Transverse colon (tissue), 4 donors: Measurements from ENCODE around the gene ABLIM2. TPM values are rescaled to one million over a fixed set of nuclear protein-coding genes. Genes with fewer than 3 reads are reported as not detected.

Experiments used
- DNase-seq: peaks from one replicate; pipeline ENCODE4 v3.0.0-alpha.2; 2019
- H3K27ac ChIP-seq, 4 donors: fragments of 200-600 bp; sonication (generic); 2 replicates each; pipeline ENCODE4 v1.5.1; 2016 to 2018; ENCODE audit warnings: inconsistent platforms in 4 of 4
- H3K27me3 ChIP-seq: fragments of 200-600 bp; sonication (generic); 2 replicates; pipeline ENCODE4 v1.5.1; 2017; ENCODE audit warnings: inconsistent platforms
- H3K36me3 ChIP-seq, 4 donors: fragments of 200-600 bp; sonication (generic); 2 replicates each; pipeline ENCODE4 v1.5.1; 2017 to 2019; ENCODE audit warnings: inconsistent platforms in 4 of 4
- H3K4me1 ChIP-seq, 4 donors: fragments of 200-600 bp; sonication (generic); 2 replicates each; pipeline ENCODE4 v1.5.1; 2017 to 2020; ENCODE audit warnings: inconsistent platforms in 4 of 4
- H3K4me3 ChIP-seq, 4 donors: fragments of 200-600 bp; sonication (generic); 1 replicate in 1 of 4; 2 replicates in 3 of 4; pipeline versions ENCODE4 v1.5.1 to v1.6.1; 2017 to 2019; ENCODE audit warnings: inconsistent platforms in 4 of 4
- H3K9me3 ChIP-seq, 2 donors: fragments of 200-600 bp; sonication (generic); 2 replicates each; pipeline ENCODE4 v1.5.1; 2017 to 2019; ENCODE audit warnings: inconsistent platforms in 2 of 2
- EP300 ChIP-seq: sonication (generic); formaldehyde crosslinking; IDR thresholded peaks from one replicate; pipeline ENCODE4 v1.6.1; 2017; ENCODE audit warnings: antibody characterized with exemption, low read depth
- POLR2A ChIP-seq: fragments of 450-650 bp; IDR thresholded peaks from one replicate; pipeline ENCODE4 v1.6.1; 2016; ENCODE audit warnings: antibody characterized with exemption, mild to moderate bottlenecking, moderate library complexity
- POLR2AphosphoS5 ChIP-seq, 3 donors: sonication (generic); formaldehyde crosslinking; IDR thresholded peaks; one replicate each; pipeline ENCODE4 v1.6.1; 2016; ENCODE audit warnings: antibody characterized with exemption in 3 of 3
- WGBS, 2 donors: methylation state at CpG; one replicate each; pipeline ENCODE4 v1.1.5; 2018; ENCODE audit warnings: low coverage in 1 of 2; 5-methylcytosine and 5-hydroxymethylcytosine counted together
- in situ Hi-C, 4 donors: fragments of 200-750 bp; cut with MboI; loops; one replicate each; pipeline versions ENCODE4 v1.15.0 to v1.15.1; 2017; ENCODE audit warnings: low sequenced_read_pairs in 3 of 4, low pct_ligation_motif_present in 1 of 4, low pct_unique_long_range_greater_than_20kb in 1 of 4
- intact Hi-C: fragments of 100-400 bp; cut with DNase I; formaldehyde crosslinking; loops from one replicate; pipeline ENCODE4 v1.15.1; 2023; ENCODE audit warnings: low total_unique reads
- total RNA-seq, 4 donors: library from RNA; depleted of rRNA; stranded (reverse); fragments of >200 nt; gene quantifications; one replicate each; pipeline ENCODE4 v1.1.0, GENCODE V29; 2016
- TF ChIP-seq, protein P1 (sequence below), 5 experiments: fragments of 200-600 bp in 3 of 5; fragments of 450-650 bp in 2 of 5; sonication (generic) in 3 of 5; IDR thresholded peaks; 1 replicate in 2 of 5; 2 replicates in 3 of 5; pipeline ENCODE4 v1.5.1; 2016 to 2017; ENCODE audit warnings: antibody characterized with exemption in 5 of 5, inconsistent platforms in 3 of 5, mild to moderate bottlenecking in 2 of 5, moderate library complexity in 1 of 5

The ABLIM2 gene
- total RNA-seq, 4 donors from 2014 or later, result 3.2 to 58.4 (median 14.2) TPM

- H3K4me3 ChIP-seq, result no peak overlapping the region
- in situ Hi-C loops, result no loop called here
- H3K27me3 ChIP-seq, result no peaks in the 10 kb centered on the region
- intact Hi-C loops, result loop anchor here (5.0 kb wide), 1 partner anchor 1778 kb away; no protein-coding TSS in a partner anchor
- WGBS, 2 donors, result 89% methylated on average over 27 of the region's 27 CpGs; no CpG with 5 or more reads in 1 of the 2 donors
- H3K36me3 ChIP-seq, result no peaks in the 10 kb centered on the region
- no peak overlapping the region for H3K27ac ChIP-seq
- no peaks in the 10 kb centered on the region for H3K9me3 ChIP-seq
- TF ChIP-seq EP300, result no peak
- TF ChIP-seq, protein P1, sequence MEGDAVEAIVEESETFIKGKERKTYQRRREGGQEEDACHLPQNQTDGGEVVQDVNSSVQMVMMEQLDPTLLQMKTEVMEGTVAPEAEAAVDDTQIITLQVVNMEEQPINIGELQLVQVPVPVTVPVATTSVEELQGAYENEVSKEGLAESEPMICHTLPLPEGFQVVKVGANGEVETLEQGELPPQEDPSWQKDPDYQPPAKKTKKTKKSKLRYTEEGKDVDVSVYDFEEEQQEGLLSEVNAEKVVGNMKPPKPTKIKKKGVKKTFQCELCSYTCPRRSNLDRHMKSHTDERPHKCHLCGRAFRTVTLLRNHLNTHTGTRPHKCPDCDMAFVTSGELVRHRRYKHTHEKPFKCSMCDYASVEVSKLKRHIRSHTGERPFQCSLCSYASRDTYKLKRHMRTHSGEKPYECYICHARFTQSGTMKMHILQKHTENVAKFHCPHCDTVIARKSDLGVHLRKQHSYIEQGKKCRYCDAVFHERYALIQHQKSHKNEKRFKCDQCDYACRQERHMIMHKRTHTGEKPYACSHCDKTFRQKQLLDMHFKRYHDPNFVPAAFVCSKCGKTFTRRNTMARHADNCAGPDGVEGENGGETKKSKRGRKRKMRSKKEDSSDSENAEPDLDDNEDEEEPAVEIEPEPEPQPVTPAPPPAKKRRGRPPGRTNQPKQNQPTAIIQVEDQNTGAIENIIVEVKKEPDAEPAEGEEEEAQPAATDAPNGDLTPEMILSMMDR (IDR thresholded peaks at IDR 0.05), result no peak
- TF ChIP-seq POLR2A, result no peak
- no peak for TF ChIP-seq POLR2AphosphoS5 (IDR thresholded peaks at IDR 0.05)
- peaks cover under 1 to 9% (median 4%) of the 10 kb centered on the region in 4 donors for H3K4me1 ChIP-seq
- no peak for DNase-seq
Measured at GRCh38 chr4:8084712-8085490, 73.7 kb downstream of the ABLIM2 start.

DNA sequence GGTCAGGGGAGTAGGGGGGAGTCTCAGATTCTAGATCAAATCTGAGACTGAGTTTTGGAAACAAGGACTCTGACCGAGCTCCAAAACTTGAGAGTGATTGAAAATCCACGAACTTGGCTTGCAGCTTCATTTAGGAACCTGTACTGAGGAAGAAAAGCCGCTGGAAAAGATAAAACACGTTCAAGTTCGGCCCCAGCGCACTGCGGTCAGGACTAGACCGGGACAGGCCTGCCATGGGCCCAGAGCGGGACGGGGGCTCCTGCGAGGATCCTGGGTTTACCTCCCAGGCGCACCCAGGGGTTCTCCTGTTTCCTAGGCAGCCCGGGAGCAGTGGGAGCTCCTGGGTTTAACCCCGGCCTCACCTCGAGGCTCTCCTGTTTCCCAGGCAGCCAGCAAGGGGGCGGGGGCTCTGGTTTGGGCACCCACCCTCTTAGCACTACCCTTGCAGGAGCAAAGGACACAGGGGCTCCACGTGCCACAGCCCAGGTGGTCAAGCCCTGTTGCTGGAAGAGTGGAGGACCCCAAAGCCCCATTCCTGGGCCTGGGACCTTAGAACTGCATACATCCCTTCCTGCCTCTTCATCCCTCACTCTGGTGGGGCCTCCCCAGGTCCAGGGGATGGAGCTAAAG, 74.5 kb downstream of the ABLIM2 start:
- intact Hi-C loops, result no loop called here
- H3K27ac ChIP-seq, result no peak overlapping the region
- 83% methylated on average over 13 of the region's 17 CpGs; no CpG with 5 or more reads in 1 of the 2 donors for WGBS, 2 donors
- in situ Hi-C loops, result no loop called here
- no peak overlapping the region for H3K4me3 ChIP-seq
- no peaks in the 10 kb centered on the region for H3K9me3 ChIP-seq
- TF ChIP-seq EP300 (no peak), POLR2AphosphoS5 (IDR thresholded peaks at IDR 0.05) (no peak), POLR2A (no peak)
- TF ChIP-seq, protein P1 (IDR thresholded peaks at IDR 0.05), result no peak
- H3K4me1 ChIP-seq, result peaks cover 0 to 7% (median 3%) of the 10 kb centered on the region in 4 donors
- no peaks in the 10 kb centered on the region for H3K36me3 ChIP-seq
- no peak for DNase-seq
- H3K27me3 ChIP-seq, result no peaks in the 10 kb centered on the region

DNA sequence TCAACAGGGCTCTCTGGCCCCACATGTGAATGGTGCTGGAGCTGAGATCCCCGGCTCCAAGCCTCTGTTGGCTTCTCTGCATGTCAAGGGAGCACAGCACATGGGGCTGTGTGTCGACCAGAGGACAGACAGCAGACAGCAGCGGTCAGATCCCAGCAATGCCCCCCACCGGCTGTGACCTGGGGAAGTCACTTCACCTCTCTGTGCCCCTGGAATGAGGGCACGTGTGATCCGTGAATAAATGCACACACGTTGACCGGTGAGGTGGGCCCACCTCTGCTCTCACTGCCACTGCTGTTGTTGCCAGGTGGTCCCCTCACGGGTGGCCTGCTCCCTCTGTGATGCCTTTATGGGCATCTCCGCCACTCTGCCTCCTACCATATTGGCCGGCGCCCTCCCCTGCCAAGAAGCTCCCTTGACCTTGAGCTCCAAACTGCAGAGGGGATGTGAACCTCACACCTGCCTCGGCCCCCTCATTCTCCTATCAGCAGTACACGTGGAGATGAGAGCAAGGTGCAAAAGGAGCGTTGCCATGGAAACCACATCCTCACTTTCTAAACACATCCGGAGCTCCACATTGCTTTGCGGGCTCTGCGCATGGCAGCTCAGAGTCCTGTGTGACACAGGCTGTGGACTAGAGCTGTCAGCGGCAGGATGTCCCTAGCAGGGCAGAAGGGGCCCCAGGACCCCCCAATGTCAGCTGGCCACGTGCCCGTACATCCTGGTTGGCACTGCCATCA, 75.4 kb downstream of the ABLIM2 start:
- intact Hi-C loops, result no loop called here
- WGBS, 2 donors, result 83% methylated on average over 17 of the region's 21 CpGs; no CpG with 5 or more reads in 1 of the 2 donors
- TF ChIP-seq EP300 (no peak), POLR2AphosphoS5 (IDR thresholded peaks at IDR 0.05) (no peak), POLR2A (no peak)
- TF ChIP-seq, protein P1 (IDR thresholded peaks at IDR 0.05), result no peak

DNA sequence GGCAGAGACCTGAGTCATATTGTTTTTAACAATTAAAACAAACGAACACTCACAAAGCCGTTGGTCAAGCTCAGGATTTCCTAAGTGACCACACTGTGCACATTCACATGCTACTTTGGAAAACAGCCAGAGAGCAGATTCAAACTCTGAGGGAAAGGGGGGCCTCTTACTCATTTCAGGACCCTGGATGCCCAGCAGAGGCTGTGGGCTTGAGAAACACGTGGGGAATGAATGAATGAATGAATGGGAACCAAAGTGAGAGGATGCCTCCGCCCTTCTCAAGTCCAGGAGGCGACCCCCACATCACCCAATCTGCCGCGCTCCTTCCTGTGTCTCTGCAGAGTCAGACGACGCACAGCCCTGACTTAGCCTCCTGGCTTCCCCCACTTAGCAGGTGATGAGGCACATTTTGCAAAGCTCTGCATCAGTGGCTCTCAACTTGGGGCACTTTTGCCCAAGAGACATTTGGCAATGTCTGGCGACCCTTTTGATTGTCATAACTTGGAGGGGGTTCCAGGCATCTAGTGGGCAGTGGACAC, 76.0 kb downstream of the ABLIM2 start:
- Histone ChIP-seq H3K9me3 (no peaks in the 10 kb centered on the region), H3K4me3 (no peak overlapping the region), H3K27me3 (no peaks in the 10 kb centered on the region), H3K4me1 (peaks cover 0 to 13% (median 4%) of the 10 kb centered on the region in 4 donors), H3K27ac (no peak overlapping the region), H3K36me3 (no peaks in the 10 kb centered on the region)
- WGBS, 2 donors, result 64% methylated on average over 10 of the region's 10 CpGs; no CpG with 5 or more reads in 1 of the 2 donors
- intact Hi-C loops, result no loop called here
- TF ChIP-seq EP300, result no peak
- TF ChIP-seq, protein P1 (IDR thresholded peaks at IDR 0.05), result no peak
- TF ChIP-seq POLR2A, result no peak
- no peak for TF ChIP-seq POLR2AphosphoS5 (IDR thresholded peaks at IDR 0.05)
- no peak for DNase-seq
- in situ Hi-C loops, result no loop called here

More for the DNA sequence above, 75.4 kb downstream of the ABLIM2 start:
- Histone ChIP-seq H3K4me1 (peaks cover 0 to 13% (median 4%) of the 10 kb centered on the region in 4 donors), H3K4me3 (no peak overlapping the region), H3K27me3 (no peaks in the 10 kb centered on the region), H3K36me3 (no peaks in the 10 kb centered on the region), H3K9me3 (no peaks in the 10 kb centered on the region), H3K27ac (no peak overlapping the region)
- DNase-seq, result no peak
- in situ Hi-C loops, result no loop called here
